ENCODE data around the gene DHX58.

Gene DHX58

DNA sequence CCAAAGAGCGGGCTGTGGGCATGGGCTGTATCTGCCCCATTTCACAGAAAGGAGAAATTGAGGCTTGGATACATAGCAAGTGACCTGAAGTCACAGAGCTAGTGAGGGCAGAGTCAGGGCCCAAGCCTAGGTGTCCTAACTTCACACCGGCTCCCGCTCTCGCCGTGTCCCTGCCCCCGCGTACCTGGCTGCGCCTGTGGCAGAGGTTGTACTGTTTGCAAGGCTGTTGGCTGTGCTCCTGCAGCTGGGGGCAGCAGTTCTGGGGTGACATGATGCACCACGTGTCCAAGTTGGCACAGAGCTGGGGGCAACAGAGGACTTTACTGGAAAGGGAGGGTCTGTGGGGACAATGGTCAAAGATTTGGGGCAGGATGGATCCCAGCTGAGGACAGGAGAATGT is 3.4 kb downstream of the DHX58 start:
- no peak for FAIRE-seq

- no peak for FAIRE-seq
Measured at GRCh38 chr17:42107597-42108576, 4.6 kb downstream of the DHX58 start.

DNA sequence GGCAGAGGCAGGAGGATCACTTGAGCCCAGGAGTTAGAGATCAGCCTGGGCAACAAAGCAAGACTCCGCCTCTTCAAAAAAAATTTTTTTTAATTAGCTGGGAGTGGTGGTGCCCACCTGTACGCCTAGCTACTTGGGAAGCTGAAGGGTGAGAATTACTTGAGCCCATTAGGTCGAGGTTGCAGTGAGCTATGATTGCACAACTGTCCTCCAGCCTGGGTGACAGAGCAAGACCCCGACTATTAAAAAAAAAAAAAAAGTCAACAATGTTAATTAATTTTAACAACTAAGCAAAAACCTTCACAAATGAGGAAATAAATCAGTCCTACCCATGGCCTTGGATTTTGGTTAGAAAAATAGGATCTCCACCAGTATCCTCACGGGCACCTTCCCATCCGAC is 5.4 kb downstream of the DHX58 start:
- FAIRE-seq = no peak

DNA sequence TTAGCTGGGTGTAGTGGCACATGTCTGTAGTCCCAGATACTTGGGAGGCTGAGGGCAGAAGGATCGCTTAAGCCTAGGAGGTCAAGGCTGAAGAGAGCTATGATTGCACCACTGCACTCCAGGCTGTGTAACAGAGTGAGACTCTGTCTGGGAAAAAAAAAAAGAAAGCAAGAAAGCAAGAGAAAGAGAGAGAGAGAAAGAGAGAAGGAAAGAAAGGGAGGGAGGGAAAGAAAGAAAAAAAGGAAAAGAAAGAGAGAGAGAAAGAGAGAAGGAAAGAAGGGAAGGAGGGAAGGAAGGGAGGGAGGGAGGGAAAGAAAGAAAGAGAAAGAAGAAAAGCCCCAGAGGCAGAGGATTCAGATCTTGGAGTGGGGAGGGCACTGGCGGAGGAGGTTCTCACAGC is 6.5 kb downstream of the DHX58 start:
- no peak for FAIRE-seq

- FAIRE-seq = no peak
Measured at GRCh38 chr17:42104264-42104663, 8.2 kb downstream of the DHX58 start.

DNA sequence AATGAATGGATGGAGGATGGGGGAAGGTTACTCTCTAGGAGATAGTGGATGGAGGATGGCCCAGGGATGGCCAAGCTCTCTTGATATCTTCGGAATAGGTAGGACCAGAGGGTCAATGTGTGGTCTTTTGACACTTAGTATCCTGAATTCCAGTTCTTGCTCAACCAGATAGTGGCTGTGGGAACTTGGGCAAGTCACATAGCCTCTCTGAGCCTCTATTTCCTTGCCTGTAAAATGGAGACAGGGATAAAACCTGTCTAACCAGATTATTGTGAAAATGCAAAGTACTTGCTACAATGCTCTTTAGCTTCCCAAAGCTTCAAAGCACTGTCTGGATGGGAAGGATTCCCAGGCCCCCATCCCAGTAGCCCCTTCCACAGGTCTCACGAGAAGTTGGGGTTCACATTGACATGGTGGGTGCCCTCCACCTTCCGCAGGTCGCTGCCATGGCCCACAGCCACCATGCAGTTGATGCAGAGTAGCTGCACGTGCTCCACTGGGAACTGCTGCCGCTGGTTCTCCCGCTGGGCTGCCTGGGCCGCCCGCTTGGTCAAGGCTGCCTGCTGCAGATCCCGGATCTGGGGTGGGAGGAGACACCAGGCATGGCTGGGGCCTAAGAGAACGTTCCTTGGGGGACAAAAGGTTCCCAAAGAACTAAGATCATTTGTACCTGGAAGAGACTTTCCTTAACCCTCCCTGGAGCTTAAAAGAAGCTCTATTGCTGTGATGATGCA is 9.1 kb downstream of the DHX58 start:
- no peak for FAIRE-seq

GRCh38 chr17:42101513-42102292 is 10.8 kb downstream of the DHX58 start:
- no peak for FAIRE-seq

DNA sequence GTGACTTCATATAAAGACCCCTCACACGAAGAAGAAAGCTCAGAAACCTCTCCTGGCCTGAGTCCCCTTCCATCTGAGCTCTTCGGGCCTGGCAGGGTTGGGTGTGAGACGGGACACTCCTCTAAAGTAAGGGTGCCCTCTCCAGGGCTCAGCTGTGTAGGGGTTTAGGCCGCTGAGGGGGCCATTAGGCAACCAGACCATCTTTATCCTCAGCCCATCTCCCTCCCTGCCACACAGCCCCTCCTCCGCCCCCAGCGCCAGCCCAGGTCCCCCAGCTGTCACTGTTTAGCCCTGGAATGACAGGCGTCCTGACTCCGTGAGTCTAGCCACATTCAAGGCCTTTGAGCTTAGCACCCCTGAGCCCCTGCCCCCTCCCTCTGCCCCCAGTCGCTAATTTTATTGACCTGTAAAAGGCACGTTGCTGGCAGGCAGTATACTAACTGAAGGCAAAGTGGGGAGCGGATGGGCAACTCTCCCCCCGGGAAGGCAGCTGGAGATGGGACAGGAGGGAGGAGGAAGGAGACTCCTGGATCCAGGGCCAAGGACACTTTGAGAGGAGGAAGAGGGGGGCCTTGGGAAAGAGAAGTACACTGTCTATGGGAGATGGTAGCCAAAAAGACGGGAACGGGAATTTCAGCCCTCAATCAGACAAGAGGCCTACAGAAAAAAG is 13.6 kb downstream of the DHX58 start:
- no peak for FAIRE-seq

- FAIRE-seq = no peak
Measured at GRCh38 chr17:42097691-42098631, 14.6 kb downstream of the DHX58 start, which contains the start of gene ZNF385C. TSS of gene ZNF385C (minus strand) at chr17:42098473. CDS start at chr17:42063056, 35,417 bp downstream.

- FAIRE-seq = no peak
Measured at GRCh38 chr17:42096360-42097111, 16.0 kb downstream of the DHX58 start.

GRCh38 chr17:42094375-42095069 is 18.0 kb downstream of the DHX58 start:
- FAIRE-seq = no peak

- no peak for FAIRE-seq
Measured at GRCh38 chr17:42092939-42093338, 19.6 kb downstream of the DHX58 start.

GRCh38 chr17:42090964-42091790 is 21.3 kb downstream of the DHX58 start:
- FAIRE-seq = no peak

GRCh38 chr17:42088736-42089135 is 23.8 kb downstream of the DHX58 start:
- no peak for FAIRE-seq

- FAIRE-seq = no peak
Measured at GRCh38 chr17:42087736-42088705, 24.5 kb downstream of the DHX58 start.

- FAIRE-seq = no peak
Measured at GRCh38 chr17:42087042-42087701, 25.3 kb downstream of the DHX58 start.
